HG02642 (cell line): ENCODE results near the gene ZNF652.
"Not testable (repeated sequence)": the region's sequence is repeated elsewhere in the genome, so short reads cannot be mapped to it uniquely, and the experiment has no call there.

Source experiments
- ATAC-seq: cut with Tn5 transposase; IDR thresholded peaks from one replicate; pipeline ENCODE4 v1.9.1; 2021; ENCODE audit warnings: mild to moderate bottlenecking; ENCODE audit not compliant: unreplicated experiment, poor library complexity

Gene ZNF652

GRCh38 chr17:49387498-49388289, 25.6 kb upstream of the ZNF652 start:
- ATAC-seq: peak; percentile 15

- no peak for ATAC-seq
These were observed 24.3 kb upstream of the ZNF652 start for GRCh38 chr17:49386373-49386772.

GRCh38 chr17:49384951-49385350, 22.9 kb upstream of the ZNF652 start:
- ATAC-seq: no peak

- no peak for ATAC-seq
These were observed 21.0 kb upstream of the ZNF652 start for GRCh38 chr17:49383060-49383459.

- ATAC-seq: no peak
These were observed 20.5 kb upstream of the ZNF652 start for GRCh38 chr17:49382556-49382955.

GRCh38 chr17:49381793-49382192, 19.7 kb upstream of the ZNF652 start:
- no peak for ATAC-seq

GRCh38 chr17:49381033-49381432, 19.0 kb upstream of the ZNF652 start:
- no peak for ATAC-seq

- ATAC-seq: no peak
These were observed 17.9 kb upstream of the ZNF652 start for GRCh38 chr17:49379926-49380325.

GRCh38 chr17:49378311-49378710, 16.3 kb upstream of the ZNF652 start:
- no peak for ATAC-seq

GRCh38 chr17:49375544-49375943, 13.5 kb upstream of the ZNF652 start:
- ATAC-seq: no peak

GRCh38 chr17:49373115-49373514, 11.1 kb upstream of the ZNF652 start:
- ATAC-seq: no peak

- no peak for ATAC-seq
These were observed 10.4 kb upstream of the ZNF652 start for GRCh38 chr17:49372425-49372824.

- ATAC-seq: no peak
These were observed 9.2 kb upstream of the ZNF652 start for GRCh38 chr17:49370971-49371834.

GRCh38 chr17:49369760-49370159, 7.7 kb upstream of the ZNF652 start:
- ATAC-seq: no peak

- ATAC-seq: no peak
These were observed 7.0 kb upstream of the ZNF652 start for GRCh38 chr17:49369089-49369488.

- no peak for ATAC-seq
These were observed 3.6 kb upstream of the ZNF652 start for GRCh38 chr17:49365667-49366066.

- ATAC-seq: not testable (repeated sequence)
These were observed 3.1 kb upstream of the ZNF652 start for GRCh38 chr17:49365126-49365525.

- ATAC-seq: no peak
These were observed 2.1 kb upstream of the ZNF652 start for GRCh38 chr17:49364119-49364518.

- ATAC-seq: no peak
These were observed 1.2 kb upstream of the ZNF652 start for GRCh38 chr17:49363251-49363650.

GRCh38 chr17:49362723-49363117, 670 bp upstream of the ZNF652 start:
- no peak for ATAC-seq

- peak; percentile 33 for ATAC-seq
These were observed 735 bp downstream of the ZNF652 start for GRCh38 chr17:49361129-49361901.
